GM18870 (cell line): Measurements from ENCODE around the gene MAST4.

Experiments
- ATAC-seq: cut with Tn5 transposase; IDR thresholded peaks from one replicate; pipeline ENCODE4 v1.9.1; 2021; ENCODE audit warnings: moderate library complexity; ENCODE audit not compliant: unreplicated experiment

The MAST4 gene

GRCh38 chr5:67005737-67006499 is 409.7 kb downstream of the MAST4 start:
- no peak for ATAC-seq

GRCh38 chr5:67006500-67006848 is 410.3 kb downstream of the MAST4 start:
- ATAC-seq: no peak

GRCh38 chr5:67009028-67009427 is 412.8 kb downstream of the MAST4 start:
- no peak for ATAC-seq

GRCh38 chr5:67010684-67011409 is 414.7 kb downstream of the MAST4 start:
- no peak for ATAC-seq

- ATAC-seq: no peak
Measured at GRCh38 chr5:67011422-67011821, 415.2 kb downstream of the MAST4 start.

GRCh38 chr5:67012171-67012570 is 416.0 kb downstream of the MAST4 start:
- ATAC-seq: no peak

- ATAC-seq: no peak
Measured at GRCh38 chr5:67013719-67014118, 417.5 kb downstream of the MAST4 start.

- no peak for ATAC-seq
Measured at GRCh38 chr5:67014191-67014590, 418.0 kb downstream of the MAST4 start.

- ATAC-seq: no peak
Measured at GRCh38 chr5:67014957-67015400, 418.8 kb downstream of the MAST4 start.

GRCh38 chr5:67015541-67016191 is 419.5 kb downstream of the MAST4 start:
- no peak for ATAC-seq

- no peak for ATAC-seq
Measured at GRCh38 chr5:67019065-67019845, 423.1 kb downstream of the MAST4 start.

GRCh38 chr5:67020096-67020615 is 424.0 kb downstream of the MAST4 start:
- ATAC-seq: no peak

GRCh38 chr5:67021031-67021430 is 424.8 kb downstream of the MAST4 start:
- no peak for ATAC-seq

- no peak for ATAC-seq
Measured at GRCh38 chr5:67021521-67021920, 425.3 kb downstream of the MAST4 start.

- no peak for ATAC-seq
Measured at GRCh38 chr5:67021962-67022361, 425.8 kb downstream of the MAST4 start.

- ATAC-seq: no peak
Measured at GRCh38 chr5:67025457-67025856, 429.3 kb downstream of the MAST4 start.

- ATAC-seq: no peak
Measured at GRCh38 chr5:67026278-67026677, 430.1 kb downstream of the MAST4 start.

- ATAC-seq: no peak
Measured at GRCh38 chr5:67027171-67027570, 431.0 kb downstream of the MAST4 start.

- ATAC-seq: no peak
Measured at GRCh38 chr5:67028371-67028770, 432.2 kb downstream of the MAST4 start.

GRCh38 chr5:67028941-67029340 is 432.7 kb downstream of the MAST4 start:
- no peak for ATAC-seq

- no peak for ATAC-seq
Measured at GRCh38 chr5:67029481-67029880, 433.3 kb downstream of the MAST4 start.
